GM23248 (cell line): ENCODE results near the gene ATF6. TPM values are rescaled to one million over a fixed set of nuclear protein-coding genes. Genes with fewer than 3 reads are reported as not detected.

Experiments used
- DNase-seq: peaks from one replicate; pipeline ENCODE4 v3.0.0-alpha.2; 2015
- H2AFZ ChIP-seq: fragments of 200-600 bp; sonication (generic); 2 replicates; pipeline ENCODE4 v1.6.1; 2016; ENCODE audit warnings: antibody characterized with exemption
- H3F3A ChIP-seq: fragments of 200-600 bp; sonication (generic); 2 replicates; pipeline ENCODE4 v1.6.1; 2016; ENCODE audit warnings: mild to moderate bottlenecking, antibody characterized with exemption, mixed run types; ENCODE audit not compliant: insufficient read depth
- H3K27ac ChIP-seq: fragments of 200-600 bp; sonication (generic); 2 replicates; pipeline ENCODE4 v1.5.1; 2016; ENCODE audit warnings: mild to moderate bottlenecking
- H3K27me3 ChIP-seq: fragments of 200-600 bp; sonication (generic); replicated peaks from 2 replicates; pipeline ENCODE4 v1.6.1; 2016; ENCODE audit warnings: mild to moderate bottlenecking; ENCODE audit not compliant: insufficient read depth
- H3K36me3 ChIP-seq: fragments of 200-600 bp; sonication (generic); 2 replicates; pipeline ENCODE4 v1.6.1; 2016; ENCODE audit warnings: low read depth, mild to moderate bottlenecking
- H3K4me1 ChIP-seq: fragments of 200-600 bp; sonication (generic); 2 replicates; pipeline ENCODE4 v1.6.1; 2016; ENCODE audit warnings: mild to moderate bottlenecking; ENCODE audit not compliant: insufficient read depth
- H3K4me2 ChIP-seq: fragments of 200-600 bp; sonication (generic); one replicate; pipeline ENCODE4 v1.6.1; 2016; ENCODE audit warnings: mild to moderate bottlenecking; ENCODE audit not compliant: unreplicated experiment
- H3K4me3 ChIP-seq: fragments of 200-600 bp; sonication (generic); 2 replicates; pipeline ENCODE4 v1.5.1; 2016; ENCODE audit warnings: mild to moderate bottlenecking
- H3K79me2 ChIP-seq: fragments of 200-600 bp; sonication (generic); 2 replicates; pipeline ENCODE4 v1.6.1; 2016; ENCODE audit warnings: mild to moderate bottlenecking; ENCODE audit not compliant: insufficient read depth
- H3K9ac ChIP-seq: fragments of 200-600 bp; sonication (generic); 2 replicates; pipeline ENCODE4 v1.6.1; 2016; ENCODE audit warnings: mild to moderate bottlenecking
- H3K9me2 ChIP-seq: fragments of 200-600 bp; sonication (generic); 2 replicates; pipeline ENCODE4 v1.6.1; 2016; ENCODE audit warnings: mixed run types, mild to moderate bottlenecking, moderate library complexity; ENCODE audit not compliant: insufficient read depth
- H3K9me3 ChIP-seq: fragments of 200-600 bp; sonication (generic); one replicate; pipeline ENCODE4 v1.6.1; 2017; ENCODE audit warnings: low read depth
- H4K20me1 ChIP-seq: fragments of 200-600 bp; sonication (generic); 2 replicates; pipeline ENCODE4 v1.6.0; 2016; ENCODE audit not compliant: insufficient read depth
- EZH2 ChIP-seq: fragments of 200-600 bp; sonication (generic); IDR thresholded peaks from 2 replicates; pipeline ENCODE4 v1.6.1; 2018; ENCODE audit warnings: antibody characterized with exemption, mild to moderate bottlenecking; ENCODE audit not compliant: insufficient read depth, poor library complexity, severe bottlenecking
- EZH2phosphoT487 ChIP-seq: fragments of 200-600 bp; sonication (generic); IDR thresholded peaks from 2 replicates; pipeline ENCODE4 v1.6.1; 2018; ENCODE audit warnings: antibody characterized with exemption, moderate library complexity, mild to moderate bottlenecking, low read depth; ENCODE audit not compliant: insufficient read depth
- WGBS, 2 experiments: methylation state at CpG; one replicate each; pipeline ENCODE4 v1.1.6; 2015 to 2017; ENCODE audit warnings: low lambda C conversion rate in 2 of 2, low coverage in 1 of 2; ENCODE audit errors: missing lambda C conversion rate in 2 of 2; 5-methylcytosine and 5-hydroxymethylcytosine counted together
- in situ Hi-C: fragments of 300-500 bp; cut with MboI; formaldehyde crosslinking; loops from 2 replicates; pipeline ENCODE4 v1.15.0; 2020
- polyA plus RNA-seq: library from polyadenylated mRNA; unstranded; fragments of >200 nt; fragmentation: Nextera tagmentation; extraction: Ambion mirVana; gene quantifications from 2 replicates; pipeline ENCODE4 v1.2.1, GENCODE V29; 2016
- total RNA-seq: library from RNA; depleted of rRNA; stranded (reverse); fragments of >200 nt; shearing (Covaris generic); gene quantifications from 2 replicates; pipeline ENCODE4 v1.2.3, GENCODE V29; 2014

The ATF6 gene
- total and polyA plus RNA-seq, 2 experiments from 2014 or later: 14.8 to 19.8 TPM

- TF ChIP-seq EZH2phosphoT487: no peak
- no peak for TF ChIP-seq EZH2
- in situ Hi-C loops: no loop called here
- no peaks in the 10 kb centered on the region for H3K79me2 ChIP-seq
- H3K9me2 ChIP-seq: no peaks in the 10 kb centered on the region
- H3K9ac ChIP-seq: no peak overlapping the region
- no peak overlapping the region for H2AFZ ChIP-seq
- H3K4me3 ChIP-seq: no peak overlapping the region
- H3K36me3 ChIP-seq: no peaks in the 10 kb centered on the region
- no peak for DNase-seq
- H3K9me3 ChIP-seq: no peaks in the 10 kb centered on the region
- peaks cover 24% of the 10 kb centered on the region for H3F3A ChIP-seq
- no peak overlapping the region for H3K27ac ChIP-seq
- H4K20me1 ChIP-seq: no peaks in the 10 kb centered on the region
- WGBS, 2 experiments: 75 to 84% methylated on average over 1 of the region's 1 CpG
- H3K27me3 ChIP-seq: no peaks in the 10 kb centered on the region
- peaks cover 38% of the 10 kb centered on the region for H3K4me1 ChIP-seq
- H3K4me2 ChIP-seq: no peak overlapping the region
These were observed 185.5 kb downstream of the ATF6 start for GRCh38 chr1:161951646-161952045.

DNA sequence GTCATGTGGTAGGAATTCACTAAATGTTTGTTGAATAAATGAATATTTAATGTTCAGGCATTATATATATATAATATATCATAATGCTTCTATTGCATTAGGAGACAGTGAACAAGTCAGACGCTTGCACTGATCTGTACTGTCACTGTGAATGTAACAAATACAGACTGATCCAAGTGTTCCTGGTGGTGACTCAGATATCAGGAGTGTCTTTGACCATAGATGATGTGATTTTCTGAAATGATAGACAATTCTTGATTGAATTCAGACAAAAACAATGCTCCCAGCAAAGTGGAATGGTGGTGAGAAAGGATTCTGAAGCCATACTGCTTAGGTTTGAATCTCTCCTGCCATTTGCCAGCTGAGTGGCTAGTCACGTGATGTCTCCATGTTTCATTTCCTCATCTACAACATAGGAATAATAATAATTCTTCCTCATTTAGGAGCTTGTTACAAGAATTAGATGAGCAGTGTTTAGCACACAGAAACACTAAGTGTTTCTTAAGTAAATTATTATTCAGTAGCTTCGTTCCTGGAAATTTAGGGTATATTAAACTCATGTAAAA, 186.6 kb downstream of the ATF6 start:
- H3K9ac ChIP-seq: no peak overlapping the region
- no peaks in the 10 kb centered on the region for H3K27me3 ChIP-seq
- in situ Hi-C loops: no loop called here
- peaks cover 41% of the 10 kb centered on the region for H3K4me1 ChIP-seq
- DNase-seq: peak; percentile 37
- H3K4me3 ChIP-seq: no peak overlapping the region
- H3K9me3 ChIP-seq: no peaks in the 10 kb centered on the region
- no peaks in the 10 kb centered on the region for H3K36me3 ChIP-seq
- H3K4me2 ChIP-seq: no peak overlapping the region
- WGBS, 2 experiments: 56 to 72% methylated on average over 3 of the region's 3 CpGs
- no peaks in the 10 kb centered on the region for H3K9me2 ChIP-seq
- H3K79me2 ChIP-seq: no peaks in the 10 kb centered on the region
- no peak overlapping the region for H2AFZ ChIP-seq
- H3K27ac ChIP-seq: no peak overlapping the region
- H3F3A ChIP-seq: peaks cover 34% of the 10 kb centered on the region
- no peaks in the 10 kb centered on the region for H4K20me1 ChIP-seq
- TF ChIP-seq EZH2phosphoT487 (no peak), EZH2 (no peak)

GRCh38 chr1:161953256-161953920, 187.3 kb downstream of the ATF6 start:
- Histone ChIP-seq H4K20me1 (no peaks in the 10 kb centered on the region), H3K9me2 (no peaks in the 10 kb centered on the region), H3K9ac (no peak overlapping the region), H3F3A (peaks cover 34% of the 10 kb centered on the region), H3K4me1 (peaks cover 47% of the 10 kb centered on the region), H3K4me2 (no peak overlapping the region), H3K27ac (no peak overlapping the region), H3K79me2 (no peaks in the 10 kb centered on the region), H3K9me3 (no peaks in the 10 kb centered on the region), H3K4me3 (no peak overlapping the region), H2AFZ (no peak overlapping the region), H3K36me3 (no peaks in the 10 kb centered on the region), H3K27me3 (no peaks in the 10 kb centered on the region)
- in situ Hi-C loops: no loop called here
- TF ChIP-seq EZH2phosphoT487 (no peak), EZH2 (no peak)
- WGBS, 2 experiments: 28 to 39% methylated on average over 5 of the region's 5 CpGs
- DNase-seq: no peak

- Histone ChIP-seq H3K4me1 (peaks cover 51% of the 10 kb centered on the region), H3K4me3 (no peak overlapping the region), H3K9me2 (no peaks in the 10 kb centered on the region), H3K27me3 (no peaks in the 10 kb centered on the region), H2AFZ (no peak overlapping the region), H3K27ac (peak overlapping the region; percentile 47; the same call in 1 of the 2 replicates), H3K4me2 (peak overlapping the region; percentile 23), H3K9me3 (no peaks in the 10 kb centered on the region), H3F3A (peaks cover 34% of the 10 kb centered on the region), H3K79me2 (no peaks in the 10 kb centered on the region), H4K20me1 (no peaks in the 10 kb centered on the region), H3K9ac (no peak overlapping the region), H3K36me3 (no peaks in the 10 kb centered on the region)
- TF ChIP-seq EZH2 (no peak), EZH2phosphoT487 (no peak)
- WGBS, 2 experiments: 43 to 46% methylated on average over 2 of the region's 2 CpGs
- peak; percentile 19 for DNase-seq
- in situ Hi-C loops: no loop called here
These were observed 187.9 kb downstream of the ATF6 start for GRCh38 chr1:161954050-161954449.
